SK-N-MC (cell line): ENCODE results near the gene SH3RF3.

Experiments used
- EZH2 ChIP-seq: fragments of 200-600 bp; sonication (generic); IDR thresholded peaks from one replicate; pipeline ENCODE4 v1.6.1; 2017; ENCODE audit warnings: antibody characterized with exemption
- POLR2AphosphoS5 ChIP-seq: IDR thresholded peaks from 2 replicates; pipeline ENCODE4 v1.6.1; 2012; ENCODE audit warnings: mild to moderate bottlenecking, low read depth, low read length, borderline replicate concordance

GRCh38 chr2:109287413-109287812 lies 158.4 kb downstream of the SH3RF3 start:
- TF ChIP-seq EZH2 (no peak), POLR2AphosphoS5 (no peak)
